Pancreas (tissue), 10 donors: ENCODE results near the gene ZBTB39. TPM values are rescaled to one million over a fixed set of nuclear protein-coding genes. Genes with fewer than 3 reads are reported as not detected.
"Not testable (repeated sequence)": the region's sequence is repeated elsewhere in the genome, so short reads cannot be mapped to it uniquely, and the experiment has no call there.

Experiments used
- ATAC-seq, 4 donors: fragments of 200-7000 bp; cut with Tn5 transposase; one replicate each; pipeline versions ENCODE4 v1.8.0 to v1.9.1; 2020; ENCODE audit warnings: mild to moderate bottlenecking in 4 of 4, moderate library complexity in 4 of 4
- DNase-seq, 6 donors: peaks; one replicate each; pipeline ENCODE4 v3.0.0-alpha.2; 2020
- FAIRE-seq: peaks from 2 replicates; lab custom pipeline; 2012; peaks lifted over from hg19 to GRCh38; lab: Jason Lieb, UNC
- H3K27ac ChIP-seq, 4 donors: fragments of 200-600 bp; sonication (generic); 1 replicate in 3 of 4; 2 replicates in 1 of 4; pipeline versions ENCODE4 v1.5.0 to v1.8.0; 2020
- H3K27me3 ChIP-seq, 4 donors: fragments of 200-600 bp; one replicate each; pipeline ENCODE4 v1.8.0; 2021
- H3K36me3 ChIP-seq, 3 donors: fragments of 200-600 bp; sonication (generic) in 1 of 3; one replicate each; pipeline versions ENCODE4 v1.5.0 to v1.8.0; 2020 to 2021
- H3K4me1 ChIP-seq, 3 donors: fragments of 200-600 bp; one replicate each; pipeline ENCODE4 v1.8.0; 2021
- H3K4me3 ChIP-seq, 4 donors: fragments of 200-600 bp; sonication (generic) in 2 of 4; one replicate each; pipeline versions ENCODE4 v1.5.0 to v1.8.0; 2020 to 2021
- H3K9me3 ChIP-seq, 4 donors: fragments of 200-600 bp; one replicate each; pipeline ENCODE4 v1.8.0; 2021
- WGBS, 2 donors: extraction: QIAGEN DNeasy Blood & Tissue Kit; methylation state at CpG; one replicate each; pipeline ENCODE4 v1.1.7; 2013; 5-methylcytosine and 5-hydroxymethylcytosine counted together
- intact Hi-C, 3 donors: fragments of 100-400 bp; cut with DNase I; formaldehyde crosslinking; loops; one replicate each; pipeline versions ENCODE4 v1.11.1 to v1.14.2; 2022
- polyA plus RNA-seq, 2 donors: library from polyadenylated mRNA; stranded (reverse); fragments of 200-250 nt; gene quantifications; one replicate each; pipeline ENCODE4 v1.2.3, GENCODE V29; 2013
- total RNA-seq, 6 donors: library from RNA; stranded (reverse); fragmentation: NEBNext Ultra II Directional in 4 of 6; extraction: Animal tissue kit (Norgen Biotek cat#: 25700) in 4 of 6; gene quantifications; one replicate each; pipeline versions ENCODE4 v1.2.1 to v1.2.4, GENCODE V29; 2021 to 2023
- TF ChIP-seq, protein P1 (sequence below), 4 donors: fragments of 200-600 bp; sonication (generic) in 3 of 4; IDR thresholded peaks; one replicate each; pipeline versions ENCODE4 v1.5.0 to v1.8.0; 2021; ENCODE audit warnings: antibody characterized with exemption in 4 of 4
- donor health status: healthy with polysubstance abuse.
- donor health status: DM: no; HTN: no; CAD: no; lungs with moderate emphysema.
- donor health status: DM: no; HTN: no; CAD: no.
- donor health status: control.
- donor health status: control.
- donor health status: Bipolar disorder and iron deficiency.
- donor health status: DM: yes; HTN: yes; CAD: no.
- donor health status: DM: no; HTN: no; CAD: no.
- donor health status: DM: no; HTN: no; CAD: no.
- donor health status: DM: yes; HTN: yes; CAD: no.

The ZBTB39 gene
- total and polyA plus RNA-seq, 8 donors = 1.5 to 4.3 (median 2.8) TPM

DNA sequence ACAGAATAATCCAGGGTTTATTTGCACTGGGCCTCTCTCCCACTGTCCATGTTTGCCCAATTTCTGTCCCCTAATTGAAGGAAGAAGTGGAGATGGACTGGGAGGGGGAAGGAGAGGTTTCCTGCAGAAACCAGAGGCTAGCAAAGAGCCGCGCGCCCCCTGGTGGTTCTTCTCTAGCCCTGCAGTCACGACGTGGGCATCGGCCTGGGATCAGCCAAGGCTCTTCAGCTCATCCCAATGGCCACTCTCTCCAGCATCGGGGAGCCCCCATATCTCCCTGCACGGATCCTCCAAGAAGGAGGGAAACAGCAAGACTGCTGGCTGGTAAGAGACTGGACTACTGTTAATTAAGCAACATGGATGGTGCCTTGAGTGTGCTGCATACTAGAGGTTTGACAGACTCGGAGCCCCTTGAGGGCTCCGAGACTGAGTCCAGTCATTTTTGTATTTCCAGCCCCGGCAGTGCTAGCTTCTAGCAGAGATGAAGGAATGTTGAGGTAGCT is 18.7 kb downstream of the ZBTB39 start:
- intact Hi-C loops = loop anchor here in 2 of 3 donors (5.0 kb wide), 1 partner anchor 230 kb away; no protein-coding TSS in a partner anchor
- Histone ChIP-seq H3K4me1 (no peaks in the 10 kb centered on the region), H3K36me3 (no peaks in the 10 kb centered on the region), H3K27ac (no peak overlapping the region), H3K9me3 (no peaks in the 10 kb centered on the region), H3K27me3 (no peaks in the 10 kb centered on the region), H3K4me3 (no peak overlapping the region)
- WGBS, 2 donors = 20 to 21% methylated on average over 11 of the region's 11 CpGs
- FAIRE-seq (no peak), DNase-seq (peak; percentile 55 to 91 (median 78)), ATAC-seq (peak; percentile 85 to 97 (median 94))
- TF ChIP-seq, protein P1, sequence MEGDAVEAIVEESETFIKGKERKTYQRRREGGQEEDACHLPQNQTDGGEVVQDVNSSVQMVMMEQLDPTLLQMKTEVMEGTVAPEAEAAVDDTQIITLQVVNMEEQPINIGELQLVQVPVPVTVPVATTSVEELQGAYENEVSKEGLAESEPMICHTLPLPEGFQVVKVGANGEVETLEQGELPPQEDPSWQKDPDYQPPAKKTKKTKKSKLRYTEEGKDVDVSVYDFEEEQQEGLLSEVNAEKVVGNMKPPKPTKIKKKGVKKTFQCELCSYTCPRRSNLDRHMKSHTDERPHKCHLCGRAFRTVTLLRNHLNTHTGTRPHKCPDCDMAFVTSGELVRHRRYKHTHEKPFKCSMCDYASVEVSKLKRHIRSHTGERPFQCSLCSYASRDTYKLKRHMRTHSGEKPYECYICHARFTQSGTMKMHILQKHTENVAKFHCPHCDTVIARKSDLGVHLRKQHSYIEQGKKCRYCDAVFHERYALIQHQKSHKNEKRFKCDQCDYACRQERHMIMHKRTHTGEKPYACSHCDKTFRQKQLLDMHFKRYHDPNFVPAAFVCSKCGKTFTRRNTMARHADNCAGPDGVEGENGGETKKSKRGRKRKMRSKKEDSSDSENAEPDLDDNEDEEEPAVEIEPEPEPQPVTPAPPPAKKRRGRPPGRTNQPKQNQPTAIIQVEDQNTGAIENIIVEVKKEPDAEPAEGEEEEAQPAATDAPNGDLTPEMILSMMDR (IDR thresholded peaks at IDR 0.05) = peak; percentile 79 to 93 (median 92)

DNA sequence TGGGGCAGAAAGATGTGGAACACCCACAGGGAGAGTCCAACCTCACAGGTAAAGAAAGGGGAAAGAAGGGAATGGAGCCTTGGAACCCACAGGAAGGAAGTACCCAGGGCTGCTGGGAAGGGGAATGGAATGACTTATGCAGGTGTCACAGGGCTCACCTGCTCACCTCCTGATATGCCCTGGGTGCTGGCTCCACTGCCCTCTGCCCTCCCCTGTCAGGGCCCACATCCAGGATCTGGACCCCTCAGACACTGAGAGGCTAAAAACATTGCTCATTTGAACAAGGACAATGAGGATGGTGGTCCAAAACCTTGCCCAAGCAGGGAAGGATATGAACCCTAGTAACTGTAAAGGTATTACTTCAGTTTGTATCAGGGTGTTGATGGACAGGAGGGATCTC is 19.3 kb downstream of the ZBTB39 start:
- Histone ChIP-seq H3K4me1 (no peaks in the 10 kb centered on the region), H3K27ac (no peak overlapping the region), H3K9me3 (no peaks in the 10 kb centered on the region), H3K36me3 (no peaks in the 10 kb centered on the region), H3K27me3 (no peaks in the 10 kb centered on the region), H3K4me3 (no peak overlapping the region)
- TF ChIP-seq, protein P1 (IDR thresholded peaks at IDR 0.05) = no peak
- intact Hi-C loops = loop anchor here in 2 of 3 donors (5.0 kb wide), 1 partner anchor 230 kb away; no protein-coding TSS in a partner anchor
- ATAC-seq (no peak), DNase-seq (no peak), FAIRE-seq (no peak)

DNA sequence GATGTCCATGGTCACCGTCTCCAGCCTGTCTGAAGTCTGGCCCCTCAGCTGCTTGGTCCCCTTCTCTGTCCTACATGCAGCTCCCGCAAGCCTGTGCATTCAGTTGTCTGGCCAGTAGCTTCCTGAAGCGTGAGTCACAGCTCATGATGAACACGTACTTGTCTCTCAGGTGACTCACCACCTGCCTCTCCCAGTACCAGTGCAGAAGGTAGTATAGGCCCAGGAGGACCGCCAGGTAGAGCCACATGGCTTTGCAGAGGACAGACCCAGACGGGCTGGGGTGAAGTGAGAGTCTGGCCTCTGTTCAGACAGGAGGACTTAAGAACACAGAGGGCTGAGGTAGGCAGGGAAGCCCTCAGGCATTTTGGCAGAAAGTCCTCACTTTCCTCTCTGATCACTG is 20.6 kb downstream of the ZBTB39 start:
- intact Hi-C loops = loop anchor here in 2 of 3 donors (5.0 kb wide), 1 partner anchor 228 kb away; no protein-coding TSS in a partner anchor
- not testable (repeated sequence) for H3K36me3 ChIP-seq, DNase-seq, FAIRE-seq, H3K27me3 ChIP-seq, H3K27ac ChIP-seq, H3K4me3 ChIP-seq, H3K9me3 ChIP-seq, H3K4me1 ChIP-seq
- ATAC-seq = peak in 2 of 4 donors; percentile 50 to 55
- 66 to 71% methylated on average over 5 of the region's 6 CpGs for WGBS, 2 donors

DNA sequence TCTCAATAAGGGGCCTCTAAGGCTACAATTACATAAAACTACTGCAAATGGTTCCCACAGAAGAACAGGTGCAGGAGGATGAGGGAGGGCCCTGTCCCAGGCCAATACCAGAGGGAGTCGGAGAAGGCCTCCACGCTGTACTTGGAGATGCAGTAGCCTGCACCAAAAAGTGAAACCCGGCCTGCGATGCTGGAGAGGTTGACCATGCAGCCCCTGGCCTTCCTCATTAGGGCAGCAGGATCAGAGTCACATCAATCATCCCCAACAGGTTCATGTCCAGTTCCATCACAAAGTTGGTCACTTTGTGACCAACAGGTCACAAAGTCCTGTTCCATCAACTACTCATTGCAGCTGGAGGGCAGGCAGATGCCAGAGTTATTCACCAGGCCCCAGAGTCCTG is 23.0 kb downstream of the ZBTB39 start:
- H3K9me3 ChIP-seq = no peaks in the 10 kb centered on the region
- ATAC-seq (no peak), FAIRE-seq (no peak), DNase-seq (no peak)
- H3K36me3 ChIP-seq = no peaks in the 10 kb centered on the region
- H3K27me3 ChIP-seq = no peaks in the 10 kb centered on the region
- H3K4me1 ChIP-seq = no peaks in the 10 kb centered on the region
- H3K27ac ChIP-seq = no peak overlapping the region
- 65 to 76% methylated on average over 4 of the region's 4 CpGs for WGBS, 2 donors
- intact Hi-C loops = no loop called here
- TF ChIP-seq, protein P1 (IDR thresholded peaks at IDR 0.05) = no peak
- H3K4me3 ChIP-seq = no peak overlapping the region

DNA sequence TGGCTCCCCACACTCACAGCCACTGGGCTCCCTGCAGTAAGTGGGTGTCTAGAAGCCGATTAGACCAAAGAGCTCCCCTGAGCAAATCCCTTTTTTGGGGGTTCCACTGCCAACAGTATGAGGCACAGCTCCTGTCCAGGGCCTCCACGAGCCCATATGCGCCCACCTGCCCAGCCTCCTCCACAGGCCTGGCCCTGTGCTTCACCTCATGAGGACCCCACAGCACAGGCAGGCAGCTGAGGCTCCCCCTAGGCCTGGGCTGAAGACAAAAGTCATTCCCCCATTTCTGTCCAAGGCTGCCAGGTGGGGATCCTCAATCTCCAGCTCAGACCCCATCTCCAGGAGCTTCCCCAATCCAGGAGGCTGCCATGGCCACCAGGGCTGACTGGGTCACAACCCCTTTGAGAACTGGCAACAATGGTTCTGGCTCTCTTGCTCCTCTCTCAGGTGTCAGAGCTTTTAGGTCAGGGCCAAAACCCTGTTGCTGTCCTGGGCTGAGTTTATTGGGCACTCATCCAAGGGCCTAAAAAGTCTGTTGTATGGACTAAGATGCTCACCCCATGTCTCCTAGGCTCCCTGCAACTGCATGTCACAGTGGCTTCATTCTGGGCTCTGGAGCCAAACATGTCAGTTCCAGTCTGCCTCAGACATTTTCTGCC is 23.6 kb downstream of the ZBTB39 start:
- H3K9me3 ChIP-seq, H3K27me3 ChIP-seq, DNase-seq, H3K27ac ChIP-seq, FAIRE-seq, H3K36me3 ChIP-seq, H3K4me1 ChIP-seq, intact Hi-C loops, H3K4me3 ChIP-seq, ATAC-seq: not testable (repeated sequence)
- WGBS, 2 donors = 79 to 89% methylated on average over 3 of the region's 3 CpGs

DNA sequence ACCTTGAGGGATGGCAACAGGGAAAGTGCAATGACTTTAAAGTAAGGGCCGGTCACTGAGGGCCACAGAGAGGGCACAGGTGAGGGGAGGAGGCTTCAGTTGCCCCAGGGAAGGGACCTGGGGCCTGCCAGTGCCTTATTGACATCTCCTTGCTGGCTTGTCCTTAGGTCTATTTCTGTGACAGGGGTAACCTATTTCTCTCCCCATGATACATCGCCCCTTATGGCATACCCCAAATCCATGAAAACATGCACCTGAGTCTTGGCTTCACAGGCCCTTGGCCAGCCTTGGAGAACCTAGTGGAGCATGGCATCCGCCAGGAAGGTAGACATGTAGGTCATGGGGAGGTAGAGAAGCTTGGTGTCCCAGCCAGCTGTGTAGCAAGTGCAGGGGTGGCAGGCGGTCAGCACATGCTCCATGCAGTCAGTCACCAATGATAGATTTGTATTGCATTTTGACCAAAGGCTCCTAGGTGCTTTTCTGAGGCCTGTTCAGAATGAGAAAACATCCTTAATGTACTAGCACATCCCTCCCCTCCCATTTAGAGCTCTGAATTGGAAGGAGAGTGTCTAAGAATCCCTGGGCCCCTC is 25.3 kb downstream of the ZBTB39 start:
- Histone ChIP-seq H3K9me3 (no peaks in the 10 kb centered on the region), H3K27me3 (no peaks in the 10 kb centered on the region), H3K4me3 (no peak overlapping the region), H3K36me3 (no peaks in the 10 kb centered on the region), H3K27ac (no peak overlapping the region), H3K4me1 (no peaks in the 10 kb centered on the region)
- no peak for DNase-seq
- 92 to 98% methylated on average over 4 of the region's 4 CpGs for WGBS, 2 donors
- TF ChIP-seq, protein P1 (IDR thresholded peaks at IDR 0.05) = no peak
- intact Hi-C loops = no loop called here
- FAIRE-seq = no peak
- no peak for ATAC-seq
